Measurements from ENCODE around the gene C22orf39. TPM values are rescaled to one million over a fixed set of nuclear protein-coding genes. Genes with fewer than 3 reads are reported as not detected.

Gene C22orf39
- total and polyA plus RNA-seq, 2 donors, result 34.2 to 75.0 TPM

- Histone ChIP-seq H3K4me3 (ENCODE audit: low read depth, low read length) (no peak overlapping the region), H3K36me3 (ENCODE audit: insufficient read depth) (no peaks in the 10 kb centered on the region), H3K4me1 (ENCODE audit: insufficient read depth) (no peaks in the 10 kb centered on the region), H3K27ac (ENCODE audit: low read depth) (no peak overlapping the region)
- DNase-seq (ENCODE audit: extremely low spot score), result no peak
- 79% methylated on average over 5 of the region's 5 CpGs for WGBS
These were observed 27.9 kb downstream of the C22orf39 start for GRCh38 chr22:19419464-19420178.

- Histone ChIP-seq H3K4me3 (ENCODE audit: low read depth, low read length) (no peak overlapping the region), H3K4me1 (ENCODE audit: insufficient read depth) (no peaks in the 10 kb centered on the region), H3K27ac (ENCODE audit: low read depth) (no peak overlapping the region), H3K36me3 (ENCODE audit: insufficient read depth) (no peaks in the 10 kb centered on the region)
- DNase-seq (ENCODE audit: extremely low spot score), result no peak
- 89% methylated on average over 5 of the region's 5 CpGs for WGBS
These were observed 28.4 kb downstream of the C22orf39 start for GRCh38 chr22:19419086-19419463.

- H3K36me3 ChIP-seq (ENCODE audit: insufficient read depth), result no peaks in the 10 kb centered on the region
- no peak overlapping the region for H3K27ac ChIP-seq (ENCODE audit: low read depth)
- DNase-seq (ENCODE audit: extremely low spot score), result no peak
- H3K4me3 ChIP-seq (ENCODE audit: low read depth, low read length), result no peak overlapping the region
- H3K4me1 ChIP-seq (ENCODE audit: insufficient read depth), result no peaks in the 10 kb centered on the region
- WGBS, result 89% methylated on average over 4 of the region's 4 CpGs
These were observed 34.6 kb downstream of the C22orf39 start for GRCh38 chr22:19412923-19413322.

GRCh38 chr22:19412478-19412877 lies 35.0 kb downstream of the C22orf39 start:
- H3K4me1 ChIP-seq (ENCODE audit: insufficient read depth), result no peaks in the 10 kb centered on the region
- no peak for DNase-seq (ENCODE audit: extremely low spot score)
- WGBS, result 93% methylated on average over 4 of the region's 4 CpGs
- H3K27ac ChIP-seq (ENCODE audit: low read depth), result no peak overlapping the region
- no peaks in the 10 kb centered on the region for H3K36me3 ChIP-seq (ENCODE audit: insufficient read depth)
- no peak overlapping the region for H3K4me3 ChIP-seq (ENCODE audit: low read depth, low read length)

- 100% methylated on average over 1 of the region's 1 CpG for WGBS
- no peaks in the 10 kb centered on the region for H3K4me1 ChIP-seq (ENCODE audit: insufficient read depth)
- no peak overlapping the region for H3K4me3 ChIP-seq (ENCODE audit: low read depth, low read length)
- DNase-seq (ENCODE audit: extremely low spot score), result no peak
- H3K27ac ChIP-seq (ENCODE audit: low read depth), result no peak overlapping the region
- no peaks in the 10 kb centered on the region for H3K36me3 ChIP-seq (ENCODE audit: insufficient read depth)
These were observed 35.8 kb downstream of the C22orf39 start for GRCh38 chr22:19411690-19412045.

- Histone ChIP-seq H3K4me3 (ENCODE audit: low read depth, low read length) (no peak overlapping the region), H3K4me1 (ENCODE audit: insufficient read depth) (no peaks in the 10 kb centered on the region), H3K36me3 (ENCODE audit: insufficient read depth) (no peaks in the 10 kb centered on the region), H3K27ac (ENCODE audit: low read depth) (no peak overlapping the region)
- WGBS, result 91% methylated on average over 6 of the region's 6 CpGs
- no peak for DNase-seq (ENCODE audit: extremely low spot score)
These were observed 36.4 kb downstream of the C22orf39 start for GRCh38 chr22:19410941-19411689.

GRCh38 chr22:19407649-19408606 lies 39.6 kb downstream of the C22orf39 start:
- Histone ChIP-seq H3K36me3 (ENCODE audit: insufficient read depth) (no peaks in the 10 kb centered on the region), H3K4me1 (ENCODE audit: insufficient read depth) (no peaks in the 10 kb centered on the region), H3K27ac (ENCODE audit: low read depth) (no peak overlapping the region), H3K4me3 (ENCODE audit: low read depth, low read length) (no peak overlapping the region)
- no peak for DNase-seq (ENCODE audit: extremely low spot score)
- WGBS, result 72% methylated on average over 16 of the region's 16 CpGs

GRCh38 chr22:19406846-19407245 lies 40.7 kb downstream of the C22orf39 start:
- Histone ChIP-seq H3K4me3 (ENCODE audit: low read depth, low read length) (no peak overlapping the region), H3K27ac (ENCODE audit: low read depth) (no peak overlapping the region), H3K4me1 (ENCODE audit: insufficient read depth) (no peaks in the 10 kb centered on the region), H3K36me3 (ENCODE audit: insufficient read depth) (no peaks in the 10 kb centered on the region)
- DNase-seq (ENCODE audit: extremely low spot score), result no peak
- WGBS, result 94% methylated on average over 4 of the region's 4 CpGs

- WGBS, result 85% methylated on average over 3 of the region's 3 CpGs
- DNase-seq (ENCODE audit: extremely low spot score), result no peak
- Histone ChIP-seq H3K27ac (ENCODE audit: low read depth) (no peak overlapping the region), H3K4me3 (ENCODE audit: low read depth, low read length) (no peak overlapping the region), H3K36me3 (ENCODE audit: insufficient read depth) (no peaks in the 10 kb centered on the region), H3K4me1 (ENCODE audit: insufficient read depth) (no peaks in the 10 kb centered on the region)
These were observed 41.2 kb downstream of the C22orf39 start for GRCh38 chr22:19406281-19406811.

- no peak for DNase-seq (ENCODE audit: extremely low spot score)
- Histone ChIP-seq H3K4me3 (ENCODE audit: low read depth, low read length) (no peak overlapping the region), H3K4me1 (ENCODE audit: insufficient read depth) (no peaks in the 10 kb centered on the region), H3K36me3 (ENCODE audit: insufficient read depth) (no peaks in the 10 kb centered on the region), H3K27ac (ENCODE audit: low read depth) (no peak overlapping the region)
- 94% methylated on average over 8 of the region's 8 CpGs for WGBS
These were observed 41.9 kb downstream of the C22orf39 start for GRCh38 chr22:19405652-19406051.

- 93% methylated on average over 4 of the region's 4 CpGs for WGBS
- no peak for DNase-seq (ENCODE audit: extremely low spot score)
- no peaks in the 10 kb centered on the region for H3K36me3 ChIP-seq (ENCODE audit: insufficient read depth)
- no peaks in the 10 kb centered on the region for H3K4me1 ChIP-seq (ENCODE audit: insufficient read depth)
- no peak overlapping the region for H3K27ac ChIP-seq (ENCODE audit: low read depth)
- H3K4me3 ChIP-seq (ENCODE audit: low read depth, low read length), result no peak overlapping the region
These were observed 42.4 kb downstream of the C22orf39 start for GRCh38 chr22:19405133-19405532.

- 95% methylated on average over 3 of the region's 3 CpGs for WGBS
- no peak overlapping the region for H3K4me3 ChIP-seq (ENCODE audit: low read depth, low read length)
- H3K36me3 ChIP-seq (ENCODE audit: insufficient read depth), result no peaks in the 10 kb centered on the region
These were observed 42.8 kb downstream of the C22orf39 start for GRCh38 chr22:19404676-19405075.

GRCh38 chr22:19402642-19403191 lies 44.8 kb downstream of the C22orf39 start:
- H3K36me3 ChIP-seq (ENCODE audit: insufficient read depth), result peaks cover 4% of the 10 kb centered on the region
- no peak overlapping the region for H3K27ac ChIP-seq (ENCODE audit: low read depth)
- no peak overlapping the region for H3K4me3 ChIP-seq (ENCODE audit: low read depth, low read length)
- H3K4me1 ChIP-seq (ENCODE audit: insufficient read depth), result no peaks in the 10 kb centered on the region
- WGBS, result 96% methylated on average over 4 of the region's 4 CpGs
- no peak for DNase-seq (ENCODE audit: extremely low spot score)

More at GRCh38 chr22:19404676-19405075, 42.8 kb downstream of the C22orf39 start:
- Histone ChIP-seq H3K27ac (ENCODE audit: low read depth) (no peak overlapping the region), H3K4me1 (ENCODE audit: insufficient read depth) (no peaks in the 10 kb centered on the region)
- DNase-seq (ENCODE audit: extremely low spot score), result no peak

Measured in urinary bladder (tissue), 4 donors.